Vagina (tissue), 2 donors: ENCODE data around the gene NANOS2.

ENCODE experiments used
- POLR2A ChIP-seq, 2 donors: fragments of 450-650 bp; IDR thresholded peaks; one replicate each; pipeline ENCODE4 v1.6.1; 2017; ENCODE audit warnings: antibody characterized with exemption in 2 of 2, mild to moderate bottlenecking in 2 of 2, moderate library complexity in 2 of 2
- TF ChIP-seq, protein P1 (sequence below), 3 experiments: fragments of 450-650 bp in 2 of 3; fragments of 200-600 bp in 1 of 3; sonication (generic) in 1 of 3; IDR thresholded peaks; one replicate each; pipeline ENCODE4 v1.5.1; 2017 to 2019; ENCODE audit warnings: antibody characterized with exemption in 3 of 3, mild to moderate bottlenecking in 2 of 3, moderate library complexity in 2 of 3

DNA sequence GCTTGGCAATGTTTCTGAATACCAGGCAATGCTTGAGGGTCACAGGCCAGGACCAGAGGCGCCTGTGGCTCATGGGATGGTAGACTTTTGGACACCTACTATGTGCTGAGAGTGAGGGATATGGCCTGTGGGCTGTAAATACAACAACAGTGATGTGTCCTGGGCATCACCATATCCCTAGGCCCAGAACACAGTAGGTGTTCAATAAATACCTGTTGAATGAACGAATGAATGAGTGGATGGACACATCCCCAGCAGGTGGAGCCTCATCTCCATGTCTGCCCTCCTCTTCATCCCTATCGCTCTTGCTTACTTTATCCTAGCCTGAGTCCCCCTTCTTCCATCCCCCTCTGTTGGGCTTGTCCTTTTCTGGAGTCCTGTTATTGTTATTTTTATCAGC lies 16.5 kb upstream of the NANOS2 start:
- TF ChIP-seq, protein P1, sequence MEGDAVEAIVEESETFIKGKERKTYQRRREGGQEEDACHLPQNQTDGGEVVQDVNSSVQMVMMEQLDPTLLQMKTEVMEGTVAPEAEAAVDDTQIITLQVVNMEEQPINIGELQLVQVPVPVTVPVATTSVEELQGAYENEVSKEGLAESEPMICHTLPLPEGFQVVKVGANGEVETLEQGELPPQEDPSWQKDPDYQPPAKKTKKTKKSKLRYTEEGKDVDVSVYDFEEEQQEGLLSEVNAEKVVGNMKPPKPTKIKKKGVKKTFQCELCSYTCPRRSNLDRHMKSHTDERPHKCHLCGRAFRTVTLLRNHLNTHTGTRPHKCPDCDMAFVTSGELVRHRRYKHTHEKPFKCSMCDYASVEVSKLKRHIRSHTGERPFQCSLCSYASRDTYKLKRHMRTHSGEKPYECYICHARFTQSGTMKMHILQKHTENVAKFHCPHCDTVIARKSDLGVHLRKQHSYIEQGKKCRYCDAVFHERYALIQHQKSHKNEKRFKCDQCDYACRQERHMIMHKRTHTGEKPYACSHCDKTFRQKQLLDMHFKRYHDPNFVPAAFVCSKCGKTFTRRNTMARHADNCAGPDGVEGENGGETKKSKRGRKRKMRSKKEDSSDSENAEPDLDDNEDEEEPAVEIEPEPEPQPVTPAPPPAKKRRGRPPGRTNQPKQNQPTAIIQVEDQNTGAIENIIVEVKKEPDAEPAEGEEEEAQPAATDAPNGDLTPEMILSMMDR (IDR thresholded peaks at IDR 0.05), result no peak
- no peak for TF ChIP-seq POLR2A (IDR thresholded peaks at IDR 0.05)
